ENCODE measurements around the gene FRMD4A.
"Not testable (repeated sequence)": the region's sequence is repeated elsewhere in the genome, so short reads cannot be mapped to it uniquely, and the experiment has no call there.

Gene FRMD4A

GRCh38 chr10:14068601-14069250 lies 262.0 kb downstream of the FRMD4A start:
- TF ChIP-seq CTCF (IDR thresholded peaks at IDR 0.05; ENCODE audit: low read depth, low read length): no peak
- DNase-seq (ENCODE audit: extremely low read depth, low read depth): no peak

GRCh38 chr10:14067638-14068037 lies 263.1 kb downstream of the FRMD4A start:
- not testable (repeated sequence) for DNase-seq (ENCODE audit: extremely low read depth, low read depth)

- DNase-seq (ENCODE audit: extremely low read depth, low read depth): no peak
- no peak for TF ChIP-seq CTCF (IDR thresholded peaks at IDR 0.05; ENCODE audit: low read depth, low read length)
Measured at GRCh38 chr10:14066106-14066505, 264.6 kb downstream of the FRMD4A start.

GRCh38 chr10:14063531-14064285 lies 267.0 kb downstream of the FRMD4A start:
- no peak for TF ChIP-seq CTCF (IDR thresholded peaks at IDR 0.05; ENCODE audit: low read depth, low read length)
- peak; percentile 54 for DNase-seq (ENCODE audit: extremely low read depth, low read depth)

GRCh38 chr10:14062528-14063260 lies 268.0 kb downstream of the FRMD4A start:
- DNase-seq (ENCODE audit: extremely low read depth, low read depth): no peak
- no peak for TF ChIP-seq CTCF (IDR thresholded peaks at IDR 0.05; ENCODE audit: low read depth, low read length)

- no peak for DNase-seq (ENCODE audit: extremely low read depth, low read depth)
- TF ChIP-seq CTCF (IDR thresholded peaks at IDR 0.05; ENCODE audit: low read depth, low read length): no peak
Measured at GRCh38 chr10:14060320-14061070, 270.2 kb downstream of the FRMD4A start.

GRCh38 chr10:14056610-14057332 lies 274.0 kb downstream of the FRMD4A start:
- DNase-seq (ENCODE audit: extremely low read depth, low read depth): peak; percentile 91
- no peak for TF ChIP-seq CTCF (IDR thresholded peaks at IDR 0.05; ENCODE audit: low read depth, low read length)

All from AG09319 (cell line).